Stimulated activated CD8-positive, alpha-beta memory T cell treated with anti-CD3 and anti-CD28 coated beads, Interleukin-15, amount 100 ng/mL, for 1 hour (primary cell): ENCODE results near the gene STAT6.

Experiments used
- DNase-seq: peaks from one replicate; pipeline ENCODE4 v3.0.0-alpha.2; 2020; ENCODE audit warnings: low read depth

Gene STAT6

GRCh38 chr12:57111031-57111734 lies at the start of gene STAT6:
STAT6 (minus strand) TSS chr12:57111362; CDS start chr12:57108278, 3,084 bp downstream.
- DNase-seq, result peak; percentile 62

GRCh38 chr12:57160741-57161140 lies 49.6 kb upstream of the STAT6 start:
- no peak for DNase-seq

- no peak for DNase-seq
Observed at GRCh38 chr12:57160040-57160439, 48.9 kb upstream of the STAT6 start.

GRCh38 chr12:57159311-57159710 lies 48.1 kb upstream of the STAT6 start:
- DNase-seq, result no peak

GRCh38 chr12:57158665-57159064 lies 47.5 kb upstream of the STAT6 start:
- no peak for DNase-seq

GRCh38 chr12:57158186-57158585 lies 47.0 kb upstream of the STAT6 start:
- DNase-seq, result no peak

GRCh38 chr12:57157588-57158173 lies 46.5 kb upstream of the STAT6 start:
- no peak for DNase-seq

GRCh38 chr12:57156701-57157403 lies 45.7 kb upstream of the STAT6 start:
- no peak for DNase-seq

- DNase-seq, result no peak
Observed at GRCh38 chr12:57154804-57155434, 43.8 kb upstream of the STAT6 start.

GRCh38 chr12:57154076-57154475 lies 42.9 kb upstream of the STAT6 start:
- DNase-seq, result no peak

GRCh38 chr12:57153415-57153997 lies 42.3 kb upstream of the STAT6 start:
- no peak for DNase-seq

- no peak for DNase-seq
Observed at GRCh38 chr12:57152639-57153038, 41.5 kb upstream of the STAT6 start.

- DNase-seq, result no peak
Observed at GRCh38 chr12:57151741-57152630, 40.8 kb upstream of the STAT6 start.

GRCh38 chr12:57150400-57151000 lies 39.3 kb upstream of the STAT6 start:
- no peak for DNase-seq

GRCh38 chr12:57149245-57149900 lies 38.2 kb upstream of the STAT6 start:
- no peak for DNase-seq

GRCh38 chr12:57148469-57149244 lies 37.5 kb upstream of the STAT6 start:
- DNase-seq, result no peak

- no peak for DNase-seq
Observed at GRCh38 chr12:57146961-57147944, 36.1 kb upstream of the STAT6 start, which contains the start of gene LRP1-AS. LRP1-AS (minus strand) TSS chr12:57147619.

- DNase-seq, result no peak
Observed at GRCh38 chr12:57146092-57146491, 34.9 kb upstream of the STAT6 start.
